Loucy (cell line): ENCODE data around the gene ADAMTS16.

Source experiments
- H2AFZ ChIP-seq: fragments of 200-600 bp; sonication (generic); 2 replicates; pipeline ENCODE4 v1.6.0; 2016; ENCODE audit warnings: antibody characterized with exemption, mild to moderate bottlenecking, low read length, moderate library complexity
- H3F3A ChIP-seq: fragments of 200-600 bp; 2 replicates; pipeline ENCODE4 v1.6.0; 2016; ENCODE audit warnings: antibody characterized with exemption, low read depth, mild to moderate bottlenecking
- H3K27me3 ChIP-seq: fragments of 200-600 bp; sonication (generic); 2 replicates; pipeline ENCODE4 v1.6.1; 2014; ENCODE audit warnings: low read length, mild to moderate bottlenecking; ENCODE audit not compliant: insufficient read depth, poor library complexity, severe bottlenecking
- H3K36me3 ChIP-seq: fragments of 200-600 bp; sonication (generic); 2 replicates; pipeline ENCODE4 v1.6.1; 2016; ENCODE audit warnings: low read length; ENCODE audit not compliant: insufficient read depth
- H3K4me1 ChIP-seq: fragments of 200-600 bp; sonication (generic); 2 replicates; pipeline ENCODE4 v1.5.1; 2014; ENCODE audit warnings: low read length, mild to moderate bottlenecking; ENCODE audit not compliant: insufficient read depth, poor library complexity, severe bottlenecking
- H3K4me2 ChIP-seq: fragments of 200-600 bp; sonication (generic); 2 replicates; pipeline ENCODE4 v1.6.0; 2014; ENCODE audit warnings: antibody characterized with exemption, low read length, low read depth, mild to moderate bottlenecking; ENCODE audit not compliant: poor library complexity, severe bottlenecking
- H3K4me3 ChIP-seq: fragments of 200-600 bp; sonication (generic); 2 replicates; pipeline ENCODE4 v1.5.1; 2014; ENCODE audit warnings: low read length, mild to moderate bottlenecking, mixed read lengths; ENCODE audit not compliant: poor library complexity, severe bottlenecking
- H3K79me2 ChIP-seq: fragments of 200-600 bp; sonication (generic); 2 replicates; pipeline ENCODE4 v1.6.1; 2014; ENCODE audit warnings: low read length; ENCODE audit not compliant: insufficient read depth
- H3K9ac ChIP-seq: fragments of 200-600 bp; sonication (generic); 2 replicates; pipeline ENCODE4 v1.6.0; 2014; ENCODE audit warnings: mild to moderate bottlenecking, low read depth, low read length, moderate library complexity; ENCODE audit not compliant: poor library complexity, severe bottlenecking
- H3K9me2 ChIP-seq: fragments of 200-600 bp; sonication (generic); replicated peaks from 2 replicates; pipeline ENCODE4 v1.6.1; 2016; ENCODE audit warnings: low read depth, low read length, mixed read lengths
- H3K9me3 ChIP-seq: fragments of 200-600 bp; sonication (generic); 2 replicates; pipeline ENCODE4 v1.6.1; 2014; ENCODE audit warnings: mild to moderate bottlenecking, antibody characterized with exemption, low read length, low read depth; ENCODE audit not compliant: insufficient read depth
- H4K20me1 ChIP-seq: fragments of 200-600 bp; sonication (generic); 2 replicates; pipeline ENCODE4 v1.6.0; 2014; ENCODE audit warnings: antibody characterized with exemption, low read length, mild to moderate bottlenecking; ENCODE audit not compliant: insufficient read depth, poor library complexity, severe bottlenecking
- CTCF ChIP-seq: fragments of 200-600 bp; sonication (generic); conservative IDR thresholded peaks from 2 replicates; pipeline ENCODE4 v1.5.1; 2014; ENCODE audit warnings: mild to moderate bottlenecking, antibody characterized with exemption, low read length
- EZH2phosphoT487 ChIP-seq: fragments of 200-600 bp; IDR thresholded peaks from 2 replicates; pipeline ENCODE4 v1.6.1; 2018; ENCODE audit warnings: antibody characterized with exemption, mild to moderate bottlenecking, moderate library complexity, borderline replicate concordance

The ADAMTS16 gene

DNA sequence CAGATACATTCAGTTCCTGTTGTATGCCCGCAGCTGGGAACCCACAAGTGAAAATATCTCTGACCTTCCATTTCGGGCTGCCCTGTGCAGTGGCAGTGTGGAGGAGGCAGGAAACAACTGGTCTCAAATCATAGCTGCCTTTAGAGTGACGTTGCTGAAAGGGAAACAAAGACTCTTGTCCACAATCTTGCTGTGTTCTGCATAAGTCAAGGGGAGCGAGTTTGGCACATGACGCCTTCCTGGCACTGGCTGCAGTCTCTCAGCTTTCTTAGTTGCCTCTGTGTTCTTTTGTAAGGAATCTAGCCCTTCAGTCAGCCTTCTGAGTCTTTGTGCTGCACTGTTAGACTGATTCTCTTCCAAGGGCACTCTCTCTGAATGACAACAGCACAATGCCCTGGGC, 24.0 kb downstream of the ADAMTS16 start:
- Histone ChIP-seq H3F3A (no peaks in the 10 kb centered on the region), H3K4me1 (no peaks in the 10 kb centered on the region), H2AFZ (no peak overlapping the region), H3K9me3 (no peaks in the 10 kb centered on the region), H3K4me2 (no peak overlapping the region), H3K4me3 (no peak overlapping the region), H3K79me2 (no peaks in the 10 kb centered on the region), H3K9me2 (no peaks in the 10 kb centered on the region), H3K9ac (no peak overlapping the region), H4K20me1 (no peaks in the 10 kb centered on the region), H3K36me3 (no peaks in the 10 kb centered on the region), H3K27me3 (no peaks in the 10 kb centered on the region)
- TF ChIP-seq EZH2phosphoT487 (no peak), CTCF (no peak)

- Histone ChIP-seq H3K9me3 (no peaks in the 10 kb centered on the region), H3F3A (no peaks in the 10 kb centered on the region), H3K9me2 (no peaks in the 10 kb centered on the region), H3K79me2 (no peaks in the 10 kb centered on the region), H3K27me3 (no peaks in the 10 kb centered on the region), H3K36me3 (no peaks in the 10 kb centered on the region), H3K4me3 (no peak overlapping the region), H3K4me2 (no peak overlapping the region), H3K4me1 (no peaks in the 10 kb centered on the region), H3K9ac (no peak overlapping the region), H4K20me1 (no peaks in the 10 kb centered on the region), H2AFZ (no peak overlapping the region)
- TF ChIP-seq EZH2phosphoT487 (no peak), CTCF (no peak)
Measured at GRCh38 chr5:5165541-5166002, 25.4 kb downstream of the ADAMTS16 start.

- no peaks in the 10 kb centered on the region for H3K9me2 ChIP-seq
- H3K9me3 ChIP-seq, result no peaks in the 10 kb centered on the region
- H3K4me1 ChIP-seq, result no peaks in the 10 kb centered on the region
- no peak overlapping the region for H3K9ac ChIP-seq
- H3F3A ChIP-seq, result no peaks in the 10 kb centered on the region
- no peaks in the 10 kb centered on the region for H4K20me1 ChIP-seq
- no peak overlapping the region for H2AFZ ChIP-seq
- H3K4me3 ChIP-seq, result no peak overlapping the region
- H3K36me3 ChIP-seq, result no peaks in the 10 kb centered on the region
- TF ChIP-seq EZH2phosphoT487, result no peak
- no peak for TF ChIP-seq CTCF
- no peaks in the 10 kb centered on the region for H3K27me3 ChIP-seq
- H3K4me2 ChIP-seq, result no peak overlapping the region
- H3K79me2 ChIP-seq, result no peaks in the 10 kb centered on the region
Measured at GRCh38 chr5:5169466-5169865, 29.3 kb downstream of the ADAMTS16 start.
